Neuron (in vitro differentiated cells): ENCODE measurements around the gene RCAN2.

Experiments used
- H2AFZ ChIP-seq: one replicate; pipeline ENCODE4 v1.6.1; 2013; ENCODE audit warnings: low read depth, mild to moderate bottlenecking, inconsistent platforms, low read length, moderate library complexity
- H3K27me3 ChIP-seq: one replicate; pipeline ENCODE4 v1.6.1; 2013; ENCODE audit warnings: low read length; ENCODE audit not compliant: insufficient read depth
- H3K36me3 ChIP-seq: one replicate; pipeline ENCODE4 v1.6.1; 2013; ENCODE audit warnings: low read length; ENCODE audit not compliant: insufficient read depth
- H3K4me1 ChIP-seq: one replicate; pipeline ENCODE4 v1.6.1; 2013; ENCODE audit warnings: low read length; ENCODE audit not compliant: insufficient read depth
- H3K4me3 ChIP-seq: 2 replicates; pipeline ENCODE4 v1.5.1; 2013; ENCODE audit warnings: mild to moderate bottlenecking, low read length, moderate library complexity
- H3K9me3 ChIP-seq: one replicate; pipeline ENCODE4 v1.6.1; 2013; ENCODE audit warnings: low read length

Gene RCAN2

GRCh38 chr6:46380152-46380807, 111.0 kb downstream of the RCAN2 start:
- no peak overlapping the region for H3K4me3 ChIP-seq
- H3K36me3 ChIP-seq: no peaks in the 10 kb centered on the region
- H3K9me3 ChIP-seq: no peaks in the 10 kb centered on the region
- no peak overlapping the region for H2AFZ ChIP-seq
- no peaks in the 10 kb centered on the region for H3K4me1 ChIP-seq
- H3K27me3 ChIP-seq: no peaks in the 10 kb centered on the region

DNA sequence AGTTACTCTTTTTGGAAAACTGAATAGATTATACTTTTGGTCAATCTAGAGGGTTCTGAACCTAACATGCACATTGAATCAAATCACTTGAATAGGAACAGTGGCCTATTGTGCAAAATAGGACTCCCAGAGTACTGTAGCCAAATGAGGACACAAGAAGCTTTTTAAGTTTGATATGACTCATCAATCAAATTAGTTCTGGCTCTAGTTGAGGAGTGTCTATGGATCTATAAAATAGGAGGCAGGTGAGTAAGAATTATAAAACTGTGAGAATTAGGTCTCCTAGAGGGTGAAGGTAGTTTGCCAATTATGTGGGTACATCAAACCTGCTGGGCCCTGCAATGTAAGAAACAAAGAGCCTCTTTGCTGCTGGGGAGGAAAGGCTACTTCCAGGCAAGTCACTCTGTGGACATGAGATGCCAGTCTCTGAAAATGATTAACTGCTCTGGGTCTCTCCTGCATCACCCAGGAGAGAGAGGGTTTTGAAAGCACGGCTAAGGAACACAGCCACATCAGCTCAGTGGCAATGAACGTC, 112.3 kb downstream of the RCAN2 start:
- no peaks in the 10 kb centered on the region for H3K9me3 ChIP-seq
- H3K4me1 ChIP-seq: no peaks in the 10 kb centered on the region
- no peaks in the 10 kb centered on the region for H3K27me3 ChIP-seq
- H2AFZ ChIP-seq: no peak overlapping the region
- H3K4me3 ChIP-seq: no peak overlapping the region
- no peaks in the 10 kb centered on the region for H3K36me3 ChIP-seq

DNA sequence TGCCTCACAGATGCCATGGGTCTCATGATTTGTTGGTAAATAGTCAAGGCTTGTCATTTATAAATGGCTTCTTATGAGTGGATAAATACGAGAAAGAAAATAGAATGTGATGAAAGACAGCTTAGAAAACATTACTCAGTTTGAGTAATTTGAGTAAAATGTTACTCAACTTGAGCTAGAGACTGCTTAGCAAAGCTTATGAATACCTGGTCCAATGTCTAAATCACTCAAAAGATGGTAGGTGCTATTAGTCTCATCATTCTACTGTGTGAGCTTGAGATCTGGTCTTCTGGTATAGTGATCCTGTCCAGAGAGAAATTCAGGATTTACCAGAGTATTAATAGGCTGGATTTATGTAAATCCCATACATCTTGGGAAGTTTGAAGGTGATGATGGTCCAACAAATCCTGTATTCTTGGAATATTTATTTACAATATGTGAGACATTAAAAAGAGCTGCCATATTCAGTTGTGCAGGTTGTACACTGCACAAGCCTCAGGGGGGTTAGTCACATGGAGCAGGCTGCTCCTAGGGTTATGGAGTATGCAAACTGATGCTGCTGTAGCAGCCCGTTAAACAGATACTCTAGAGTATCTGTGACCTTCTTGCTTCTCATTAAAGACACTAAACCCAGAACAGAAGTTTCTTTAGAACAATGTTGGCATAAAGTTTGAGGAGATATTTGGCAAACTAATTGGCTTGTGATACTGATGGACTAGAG, 112.9 kb downstream of the RCAN2 start:
- Histone ChIP-seq H3K9me3 (no peaks in the 10 kb centered on the region), H3K36me3 (no peaks in the 10 kb centered on the region), H2AFZ (no peak overlapping the region), H3K4me3 (no peak overlapping the region), H3K27me3 (no peaks in the 10 kb centered on the region), H3K4me1 (no peaks in the 10 kb centered on the region)

DNA sequence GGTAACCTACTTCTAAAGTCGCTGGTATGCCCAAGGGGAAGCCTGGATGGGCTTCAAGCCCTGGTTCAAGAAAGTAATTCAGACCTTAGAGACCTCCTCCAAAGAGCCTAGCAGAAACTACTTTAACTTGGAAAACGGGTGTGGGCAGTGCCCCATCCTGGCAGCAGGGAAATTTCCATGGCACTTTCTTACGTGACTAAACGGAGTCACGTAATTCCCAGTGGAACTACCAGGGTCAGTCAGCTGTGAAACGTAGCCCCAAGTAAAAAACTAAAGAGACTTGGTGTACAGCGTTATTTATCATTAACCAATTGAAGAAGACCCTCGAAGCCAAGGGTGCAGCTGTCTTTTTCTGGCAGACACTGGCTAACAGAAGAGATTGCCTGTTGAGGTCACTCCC, 114.0 kb downstream of the RCAN2 start:
- Histone ChIP-seq H3K36me3 (no peaks in the 10 kb centered on the region), H3K4me1 (no peaks in the 10 kb centered on the region), H2AFZ (no peak overlapping the region), H3K27me3 (no peaks in the 10 kb centered on the region), H3K9me3 (no peaks in the 10 kb centered on the region), H3K4me3 (no peak overlapping the region)

DNA sequence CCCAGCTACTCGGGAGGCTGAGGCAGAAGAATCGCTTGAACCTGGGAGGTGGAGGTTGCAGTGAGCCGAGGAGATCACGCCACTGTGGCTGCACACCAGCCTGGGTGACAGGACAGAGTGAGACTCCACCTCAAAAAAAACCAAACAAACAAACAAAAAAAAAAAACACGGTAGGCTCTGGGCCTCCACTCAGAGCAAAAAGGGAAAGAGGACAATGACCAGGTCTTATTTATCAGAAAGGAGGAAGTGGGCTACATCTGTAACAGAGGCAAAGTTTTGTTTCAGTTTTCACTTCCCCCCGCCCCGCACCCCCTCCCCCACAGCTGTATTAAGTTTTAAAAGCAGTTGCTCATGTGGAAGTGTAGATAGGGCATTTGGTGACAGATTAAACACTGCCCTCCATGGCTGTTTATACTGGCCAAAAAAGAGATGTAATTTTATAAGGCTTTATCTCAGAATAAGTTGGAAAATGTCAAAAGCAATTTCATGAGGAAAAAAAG, 114.6 kb downstream of the RCAN2 start:
- Histone ChIP-seq H3K9me3 (no peaks in the 10 kb centered on the region), H2AFZ (no peak overlapping the region), H3K27me3 (no peaks in the 10 kb centered on the region), H3K36me3 (no peaks in the 10 kb centered on the region), H3K4me1 (no peaks in the 10 kb centered on the region), H3K4me3 (no peak overlapping the region)

- Histone ChIP-seq H3K4me1 (no peaks in the 10 kb centered on the region), H3K36me3 (no peaks in the 10 kb centered on the region), H3K4me3 (no peak overlapping the region), H3K27me3 (no peaks in the 10 kb centered on the region), H3K9me3 (no peaks in the 10 kb centered on the region), H2AFZ (no peak overlapping the region)
Measured at GRCh38 chr6:46370622-46371021, 120.6 kb downstream of the RCAN2 start.

DNA sequence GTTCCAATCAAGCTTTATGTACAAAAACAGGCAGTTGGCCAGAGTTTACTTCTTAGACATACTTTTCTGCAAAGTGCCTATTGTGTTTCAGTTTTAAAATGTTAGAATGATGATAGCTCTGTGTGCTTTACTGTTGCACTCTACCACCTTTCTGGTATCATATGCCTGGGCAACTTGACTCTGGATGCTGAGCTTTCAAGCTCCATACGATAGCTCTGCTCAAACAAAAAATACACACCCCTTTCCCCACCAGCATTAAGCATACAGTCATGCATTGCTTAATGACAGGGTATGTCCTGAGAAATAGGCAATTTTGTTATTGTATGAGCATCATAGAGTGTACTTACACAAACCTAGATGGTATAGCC, 123.1 kb downstream of the RCAN2 start:
- no peak overlapping the region for H3K4me3 ChIP-seq
- no peaks in the 10 kb centered on the region for H3K36me3 ChIP-seq
- no peak overlapping the region for H2AFZ ChIP-seq
- no peaks in the 10 kb centered on the region for H3K9me3 ChIP-seq
- no peaks in the 10 kb centered on the region for H3K27me3 ChIP-seq
- H3K4me1 ChIP-seq: no peaks in the 10 kb centered on the region

- Histone ChIP-seq H3K36me3 (no peaks in the 10 kb centered on the region), H3K4me3 (no peak overlapping the region), H2AFZ (no peak overlapping the region), H3K9me3 (no peaks in the 10 kb centered on the region), H3K4me1 (no peaks in the 10 kb centered on the region), H3K27me3 (no peaks in the 10 kb centered on the region)
Measured at GRCh38 chr6:46367354-46368168, 123.7 kb downstream of the RCAN2 start.

DNA sequence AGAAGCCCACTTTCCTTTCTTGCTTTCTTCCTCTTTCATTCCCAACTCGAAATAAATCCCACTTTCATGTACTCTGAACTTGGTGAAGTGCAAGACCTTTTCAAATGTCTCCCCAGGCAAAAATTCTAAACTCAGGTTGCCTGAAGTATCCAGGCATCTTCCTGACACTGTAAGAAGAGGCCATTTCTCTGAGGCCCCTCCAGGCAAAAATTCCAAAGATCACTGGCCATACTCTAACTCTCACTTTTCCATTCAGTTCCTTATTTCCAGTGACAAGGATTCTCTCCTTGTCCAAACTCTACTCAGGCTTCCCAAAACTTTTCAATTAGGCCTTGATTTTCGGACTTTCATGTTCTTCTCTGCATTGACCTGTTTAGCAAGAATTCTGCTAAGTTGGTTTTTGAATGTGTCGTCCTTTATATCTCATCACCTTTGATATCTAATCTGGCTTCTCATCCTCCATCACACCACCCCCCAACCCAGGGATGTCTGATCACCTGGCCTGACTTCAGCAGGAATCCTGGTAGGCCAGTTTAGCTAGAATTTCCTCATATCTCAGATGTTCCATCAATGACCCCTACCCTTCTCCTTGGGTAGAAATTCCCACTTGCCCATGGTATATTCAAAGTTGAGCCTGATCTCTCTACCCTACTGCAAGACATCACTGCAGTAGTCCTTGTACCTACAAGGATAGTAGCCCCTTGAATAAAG, 124.9 kb downstream of the RCAN2 start:
- no peak overlapping the region for H2AFZ ChIP-seq
- no peaks in the 10 kb centered on the region for H3K9me3 ChIP-seq
- no peaks in the 10 kb centered on the region for H3K27me3 ChIP-seq
- H3K36me3 ChIP-seq: no peaks in the 10 kb centered on the region
- no peaks in the 10 kb centered on the region for H3K4me1 ChIP-seq
- no peak overlapping the region for H3K4me3 ChIP-seq

- Histone ChIP-seq H3K27me3 (no peaks in the 10 kb centered on the region), H3K4me1 (no peaks in the 10 kb centered on the region), H3K4me3 (no peak overlapping the region), H2AFZ (no peak overlapping the region), H3K9me3 (no peaks in the 10 kb centered on the region), H3K36me3 (no peaks in the 10 kb centered on the region)
Measured at GRCh38 chr6:46357591-46357990, 133.7 kb downstream of the RCAN2 start.

DNA sequence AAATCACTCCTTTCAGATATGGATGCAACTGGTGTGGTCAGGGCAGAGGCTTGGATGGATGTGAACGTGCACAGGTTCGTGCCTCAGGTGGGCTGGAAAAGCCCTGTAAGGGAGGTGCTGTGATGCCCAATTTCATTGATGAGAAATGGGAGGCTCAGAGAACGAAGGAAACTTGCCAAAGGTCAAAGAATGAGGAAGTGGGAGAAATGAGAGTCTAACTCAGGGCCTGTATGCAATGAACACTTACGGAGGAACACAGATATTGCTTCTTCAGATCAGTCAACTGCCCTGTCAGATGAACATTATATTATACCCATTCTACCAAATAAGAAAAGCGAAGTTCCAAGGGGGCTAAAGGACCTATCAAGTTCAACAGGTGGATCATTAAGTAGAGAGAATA, 134.7 kb downstream of the RCAN2 start:
- Histone ChIP-seq H2AFZ (no peak overlapping the region), H3K36me3 (no peaks in the 10 kb centered on the region), H3K9me3 (no peaks in the 10 kb centered on the region), H3K4me3 (no peak overlapping the region), H3K27me3 (no peaks in the 10 kb centered on the region), H3K4me1 (no peaks in the 10 kb centered on the region)

GRCh38 chr6:46353528-46353927, 137.7 kb downstream of the RCAN2 start:
- no peaks in the 10 kb centered on the region for H3K4me1 ChIP-seq
- no peaks in the 10 kb centered on the region for H3K36me3 ChIP-seq
- no peaks in the 10 kb centered on the region for H3K9me3 ChIP-seq
- H3K4me3 ChIP-seq: no peak overlapping the region
- no peak overlapping the region for H2AFZ ChIP-seq
- no peaks in the 10 kb centered on the region for H3K27me3 ChIP-seq
